Measurements from ENCODE around the gene PARVA.

PARVA gene

GRCh38 chr11:12512826-12513395 is 135.5 kb downstream of the PARVA start:
- H2BK120ac ChIP-seq (ENCODE audit: low read depth, low read length): no peak overlapping the region
- no peak overlapping the region for H2BK12ac ChIP-seq (ENCODE audit: low read length in 2 of 2)
- no peak overlapping the region for H2AFZ ChIP-seq (ENCODE audit: low read depth, low read length)
- peaks cover 2% of the 10 kb centered on the region for H3K79me1 ChIP-seq (replicated peaks; ENCODE audit: low read length, poor library complexity, severe bottlenecking)
- no peaks in the 10 kb centered on the region for H3K4me1 ChIP-seq (ENCODE audit: control insufficient read depth, insufficient read depth, low read depth, low read length)
- H3K4me2 ChIP-seq (ENCODE audit: low read length, poor library complexity, severe bottlenecking): no peak overlapping the region
- no peak overlapping the region for H2BK5ac ChIP-seq (ENCODE audit: low read depth, low read length, poor library complexity, severe bottlenecking)
- DNase-seq: no peak
- H3K4ac ChIP-seq (ENCODE audit: low read depth in 1 of 2, low read length in 2 of 2): no peak overlapping the region
- H3K14ac ChIP-seq (ENCODE audit: low read length in 2 of 2): no peak overlapping the region
- no peak overlapping the region for H2BK15ac ChIP-seq (ENCODE audit: low read depth, poor library complexity, severe bottlenecking)
- 80% methylated on average over 9 of the region's 9 CpGs for WGBS
- H3K27me3 ChIP-seq (ENCODE audit: control insufficient read depth in 1 of 2, insufficient read depth in 1 of 2, low read length in 2 of 2): no peaks in the 10 kb centered on the region
- no peak overlapping the region for H3K23ac ChIP-seq (ENCODE audit: low read length in 2 of 2)
- H4K91ac ChIP-seq (ENCODE audit: low read length): no peak overlapping the region
- H2AK5ac ChIP-seq (ENCODE audit: low read length, severe bottlenecking): no peak overlapping the region
- H3K9me3 ChIP-seq (ENCODE audit: control insufficient read depth, low read length): no peaks in the 10 kb centered on the region
- H3K27ac ChIP-seq (ENCODE audit: low read length, poor library complexity, severe bottlenecking): no peak overlapping the region
- H3K9ac ChIP-seq (ENCODE audit: low read length): no peak overlapping the region
- H3K18ac ChIP-seq (ENCODE audit: low read depth in 1 of 2, low read length in 2 of 2): no peak overlapping the region
- H3K36me3 ChIP-seq (ENCODE audit: control insufficient read depth in 1 of 2, insufficient read depth in 2 of 2, low read depth in 1 of 2, low read length in 2 of 2): peaks cover 50 to 83% of the 10 kb centered on the region in 2 experiments
- no peak overlapping the region for H4K8ac ChIP-seq (ENCODE audit: low read length)
- no peak overlapping the region for H3K4me3 ChIP-seq (ENCODE audit: insufficient read depth in 1 of 2, low read depth in 1 of 2, low read length in 2 of 2)

GRCh38 chr11:12516387-12517105 is 139.2 kb downstream of the PARVA start:
- Histone ChIP-seq H3K23ac (ENCODE audit: low read length in 2 of 2) (no peak overlapping the region), H2BK120ac (ENCODE audit: low read depth, low read length) (no peak overlapping the region), H2BK12ac (ENCODE audit: low read length in 2 of 2) (no peak overlapping the region), H3K18ac (ENCODE audit: low read depth in 1 of 2, low read length in 2 of 2) (no peak overlapping the region), H3K79me1 (replicated peaks; ENCODE audit: low read length, poor library complexity, severe bottlenecking) (peaks cover 2% of the 10 kb centered on the region), H3K14ac (ENCODE audit: low read length in 2 of 2) (no peak overlapping the region), H3K27me3 (ENCODE audit: control insufficient read depth in 1 of 2, insufficient read depth in 1 of 2, low read length in 2 of 2) (no peaks in the 10 kb centered on the region), H2BK5ac (ENCODE audit: low read depth, low read length, poor library complexity, severe bottlenecking) (no peak overlapping the region), H4K91ac (ENCODE audit: low read length) (no peak overlapping the region), H4K8ac (ENCODE audit: low read length) (no peak overlapping the region), H3K4me3 (ENCODE audit: insufficient read depth in 1 of 2, low read depth in 1 of 2, low read length in 2 of 2) (no peak overlapping the region), H3K4me1 (ENCODE audit: control insufficient read depth, insufficient read depth, low read depth, low read length) (no peaks in the 10 kb centered on the region), H3K9me3 (ENCODE audit: control insufficient read depth, low read length) (no peaks in the 10 kb centered on the region), H3K36me3 (ENCODE audit: control insufficient read depth in 1 of 2, insufficient read depth in 2 of 2, low read depth in 1 of 2, low read length in 2 of 2) (peaks cover 60 to 92% of the 10 kb centered on the region in 2 experiments), H2BK15ac (ENCODE audit: low read depth, poor library complexity, severe bottlenecking) (no peak overlapping the region), H3K4me2 (ENCODE audit: low read length, poor library complexity, severe bottlenecking) (no peak overlapping the region), H3K4ac (ENCODE audit: low read depth in 1 of 2, low read length in 2 of 2) (no peak overlapping the region), H3K9ac (ENCODE audit: low read length) (no peak overlapping the region), H2AFZ (ENCODE audit: low read depth, low read length) (no peak overlapping the region), H3K27ac (ENCODE audit: low read length, poor library complexity, severe bottlenecking) (no peak overlapping the region), H2AK5ac (ENCODE audit: low read length, severe bottlenecking) (no peak overlapping the region)
- DNase-seq: no peak
- 98% methylated on average over 3 of the region's 4 CpGs for WGBS

- Histone ChIP-seq H2BK15ac (ENCODE audit: low read depth, poor library complexity, severe bottlenecking) (no peak overlapping the region), H3K4me2 (ENCODE audit: low read length, poor library complexity, severe bottlenecking) (no peak overlapping the region), H3K36me3 (ENCODE audit: control insufficient read depth in 1 of 2, insufficient read depth in 2 of 2, low read depth in 1 of 2, low read length in 2 of 2) (peaks cover 57 to 91% of the 10 kb centered on the region in 2 experiments), H3K4me1 (ENCODE audit: control insufficient read depth, insufficient read depth, low read depth, low read length) (no peaks in the 10 kb centered on the region), H3K27me3 (ENCODE audit: control insufficient read depth in 1 of 2, insufficient read depth in 1 of 2, low read length in 2 of 2) (no peaks in the 10 kb centered on the region), H3K23ac (ENCODE audit: low read length in 2 of 2) (no peak overlapping the region), H3K79me1 (replicated peaks; ENCODE audit: low read length, poor library complexity, severe bottlenecking) (peaks cover 2% of the 10 kb centered on the region), H2AK5ac (ENCODE audit: low read length, severe bottlenecking) (no peak overlapping the region), H3K4ac (ENCODE audit: low read depth in 1 of 2, low read length in 2 of 2) (no peak overlapping the region), H2BK5ac (ENCODE audit: low read depth, low read length, poor library complexity, severe bottlenecking) (no peak overlapping the region), H2AFZ (ENCODE audit: low read depth, low read length) (no peak overlapping the region), H4K8ac (ENCODE audit: low read length) (no peak overlapping the region), H3K27ac (ENCODE audit: low read length, poor library complexity, severe bottlenecking) (no peak overlapping the region), H2BK12ac (ENCODE audit: low read length in 2 of 2) (no peak overlapping the region), H2BK120ac (ENCODE audit: low read depth, low read length) (no peak overlapping the region), H3K14ac (ENCODE audit: low read length in 2 of 2) (no peak overlapping the region), H3K4me3 (ENCODE audit: insufficient read depth in 1 of 2, low read depth in 1 of 2, low read length in 2 of 2) (no peak overlapping the region), H3K18ac (ENCODE audit: low read depth in 1 of 2, low read length in 2 of 2) (no peak overlapping the region), H3K9ac (ENCODE audit: low read length) (no peak overlapping the region), H3K9me3 (ENCODE audit: control insufficient read depth, low read length) (no peaks in the 10 kb centered on the region), H4K91ac (ENCODE audit: low read length) (no peak overlapping the region)
- DNase-seq: no peak
- 96% methylated on average over 3 of the region's 4 CpGs for WGBS
Measured at GRCh38 chr11:12517306-12517705, 139.9 kb downstream of the PARVA start.

- Histone ChIP-seq H2AK5ac (ENCODE audit: low read length, severe bottlenecking) (no peak overlapping the region), H3K36me3 (ENCODE audit: control insufficient read depth in 1 of 2, insufficient read depth in 2 of 2, low read depth in 1 of 2, low read length in 2 of 2) (peaks cover 56 to 86% of the 10 kb centered on the region in 2 experiments)
- 94% methylated on average over 4 of the region's 4 CpGs for WGBS
Measured at GRCh38 chr11:12517741-12518140, 140.4 kb downstream of the PARVA start.

More at GRCh38 chr11:12517741-12518140, 140.4 kb downstream of the PARVA start:
- Histone ChIP-seq H3K23ac (ENCODE audit: low read length in 2 of 2) (no peak overlapping the region), H3K4me1 (ENCODE audit: control insufficient read depth, insufficient read depth, low read depth, low read length) (no peaks in the 10 kb centered on the region), H3K18ac (ENCODE audit: low read depth in 1 of 2, low read length in 2 of 2) (no peak overlapping the region), H4K8ac (ENCODE audit: low read length) (no peak overlapping the region), H3K4ac (ENCODE audit: low read depth in 1 of 2, low read length in 2 of 2) (no peak overlapping the region), H3K9ac (ENCODE audit: low read length) (no peak overlapping the region), H3K9me3 (ENCODE audit: control insufficient read depth, low read length) (no peaks in the 10 kb centered on the region), H2BK120ac (ENCODE audit: low read depth, low read length) (no peak overlapping the region), H3K79me1 (replicated peaks; ENCODE audit: low read length, poor library complexity, severe bottlenecking) (peaks cover 2% of the 10 kb centered on the region), H3K27ac (ENCODE audit: low read length, poor library complexity, severe bottlenecking) (no peak overlapping the region), H2BK12ac (ENCODE audit: low read length in 2 of 2) (no peak overlapping the region), H3K4me2 (ENCODE audit: low read length, poor library complexity, severe bottlenecking) (no peak overlapping the region), H3K14ac (ENCODE audit: low read length in 2 of 2) (no peak overlapping the region), H2BK5ac (ENCODE audit: low read depth, low read length, poor library complexity, severe bottlenecking) (no peak overlapping the region), H3K27me3 (ENCODE audit: control insufficient read depth in 1 of 2, insufficient read depth in 1 of 2, low read length in 2 of 2) (no peaks in the 10 kb centered on the region), H3K4me3 (ENCODE audit: insufficient read depth in 1 of 2, low read depth in 1 of 2, low read length in 2 of 2) (no peak overlapping the region), H2AFZ (ENCODE audit: low read depth, low read length) (no peak overlapping the region), H4K91ac (ENCODE audit: low read length) (no peak overlapping the region), H2BK15ac (ENCODE audit: low read depth, poor library complexity, severe bottlenecking) (no peak overlapping the region)
- DNase-seq: no peak
